T-cell (primary cell): ENCODE measurements around the gene RFC2. TPM values are rescaled to one million over a fixed set of nuclear protein-coding genes. Genes with fewer than 3 reads are reported as not detected.
"Not testable (repeated sequence)": the region's sequence is repeated elsewhere in the genome, so short reads cannot be mapped to it uniquely, and the experiment has no call there.

Experiments used
- ATAC-seq, 4 experiments: fragments of 200-7000 bp in 3 of 4; fragments of 150-1000 bp in 1 of 4; cut with Tn5 transposase; replicated peaks in 1 of 4; 1 replicate in 3 of 4; 2 replicates in 1 of 4; pipeline ENCODE4 v1.10.0; 2021; ENCODE audit warnings: moderate library complexity in 3 of 4, mild to moderate bottlenecking in 2 of 4, moderate number of reproducible peaks in 1 of 4
- CTCF ChIA-PET, 2 donors: fragments of 300-600 bp; sonication (Branson Sonifier 250); formaldehyde crosslinking; loops; one replicate each; lab custom pipeline; 2022; ENCODE audit warnings: antibody characterized with exemption in 2 of 2; lab: Charles Lee
- POLR2A ChIA-PET, 2 donors: fragments of 300-600 bp; sonication (Branson Sonifier 250); formaldehyde crosslinking; loops; one replicate each; lab custom pipeline; 2022; ENCODE audit warnings: antibody characterized with exemption in 2 of 2; lab: Charles Lee
- DNase-seq, 35 experiments: peaks; one replicate each; pipeline versions ENCODE4 v3.0.0 to v3.0.0-alpha.2; 2013 to 2023
- H3K27ac ChIP-seq: one replicate; pipeline ENCODE4 v1.5.1; 2013; ENCODE audit warnings: low read length
- H3K27me3 ChIP-seq, 2 experiments: replicated peaks in 1 of 2; 1 replicate in 1 of 2; 2 replicates in 1 of 2; pipeline versions ENCODE4 v1.6.1 to v1.7.0; 2013; ENCODE audit warnings: low read length in 1 of 2, mixed read lengths in 1 of 2; ENCODE audit not compliant: control insufficient read depth in 2 of 2, insufficient read depth in 2 of 2; ENCODE audit errors: extremely low read depth in 1 of 2
- H3K36me3 ChIP-seq, 2 donors: 1 replicate in 1 of 2; 2 replicates in 1 of 2; pipeline versions ENCODE4 v1.6.1 to v1.7.0; 2013; ENCODE audit warnings: low read length in 1 of 2; ENCODE audit not compliant: control insufficient read depth in 2 of 2, insufficient read depth in 1 of 2; ENCODE audit errors: extremely low read depth in 1 of 2
- H3K4me1 ChIP-seq, 2 experiments: 1 replicate in 1 of 2; 2 replicates in 1 of 2; pipeline versions ENCODE4 v1.6.1 to v1.7.0; 2013; ENCODE audit warnings: low read length in 2 of 2, mixed read lengths in 1 of 2; ENCODE audit not compliant: insufficient read depth in 2 of 2, control insufficient read depth in 1 of 2; ENCODE audit errors: extremely low read depth in 1 of 2
- H3K4me3 ChIP-seq, 2 donors: 1 replicate in 1 of 2; 2 replicates in 1 of 2; pipeline versions ENCODE4 v1.5.1 to v1.7.0; 2013; ENCODE audit warnings: mild to moderate bottlenecking in 2 of 2, low read length in 1 of 2, moderate library complexity in 1 of 2; ENCODE audit not compliant: control insufficient read depth in 1 of 2; ENCODE audit errors: extremely low read depth in 1 of 2
- H3K9me3 ChIP-seq: 2 replicates; pipeline ENCODE4 v1.7.0; 2013
- H3K27ac Mint-ChIP-seq, 2 donors: one replicate each; pipeline ENCODE4 v1.8.0; 2020 to 2021; ENCODE audit warnings: mild to moderate bottlenecking in 2 of 2, mixed read lengths in 2 of 2
- H3K27me3 Mint-ChIP-seq, 2 donors: one replicate each; pipeline ENCODE4 v1.8.0; 2021 to 2022; ENCODE audit warnings: mixed read lengths in 2 of 2
- H3K36me3 Mint-ChIP-seq: one replicate; pipeline ENCODE4 v1.8.0; 2021; ENCODE audit warnings: mixed read lengths
- H3K4me1 Mint-ChIP-seq, 3 donors: one replicate each; pipeline ENCODE4 v1.8.0; 2020 to 2022; ENCODE audit warnings: mixed read lengths in 3 of 3, mild to moderate bottlenecking in 1 of 3
- H3K4me3 Mint-ChIP-seq, 3 donors: one replicate each; pipeline ENCODE4 v1.8.0; 2020 to 2022; ENCODE audit warnings: mild to moderate bottlenecking in 3 of 3, mixed read lengths in 3 of 3, moderate library complexity in 3 of 3
- H3K9me3 Mint-ChIP-seq, 3 donors: one replicate each; pipeline ENCODE4 v1.8.0; 2020 to 2022; ENCODE audit warnings: mixed read lengths in 3 of 3
- WGBS: methylation state at CpG from one replicate; pipeline ENCODE4 v1.1.5; 2013; ENCODE audit warnings: missing lambda C conversion rate; ENCODE audit not compliant: insufficient coverage; 5-methylcytosine and 5-hydroxymethylcytosine counted together
- total RNA-seq, 35 experiments: library from RNA in 6 of 35; stranded (reverse) in 6 of 35; fragments of 120-200 nt in 1 of 35; gene quantifications; one replicate each; pipeline versions ENCODE4 v1.2.1 to v1.2.4 and lab custom pipeline; 2013 to 2026

Gene RFC2
- total RNA-seq, 5 donors from 2014 or later (not counting 1 experiment from before 2014, with no cell fraction given) = 13.3 to 17.6 (median 14.8) TPM

DNA sequence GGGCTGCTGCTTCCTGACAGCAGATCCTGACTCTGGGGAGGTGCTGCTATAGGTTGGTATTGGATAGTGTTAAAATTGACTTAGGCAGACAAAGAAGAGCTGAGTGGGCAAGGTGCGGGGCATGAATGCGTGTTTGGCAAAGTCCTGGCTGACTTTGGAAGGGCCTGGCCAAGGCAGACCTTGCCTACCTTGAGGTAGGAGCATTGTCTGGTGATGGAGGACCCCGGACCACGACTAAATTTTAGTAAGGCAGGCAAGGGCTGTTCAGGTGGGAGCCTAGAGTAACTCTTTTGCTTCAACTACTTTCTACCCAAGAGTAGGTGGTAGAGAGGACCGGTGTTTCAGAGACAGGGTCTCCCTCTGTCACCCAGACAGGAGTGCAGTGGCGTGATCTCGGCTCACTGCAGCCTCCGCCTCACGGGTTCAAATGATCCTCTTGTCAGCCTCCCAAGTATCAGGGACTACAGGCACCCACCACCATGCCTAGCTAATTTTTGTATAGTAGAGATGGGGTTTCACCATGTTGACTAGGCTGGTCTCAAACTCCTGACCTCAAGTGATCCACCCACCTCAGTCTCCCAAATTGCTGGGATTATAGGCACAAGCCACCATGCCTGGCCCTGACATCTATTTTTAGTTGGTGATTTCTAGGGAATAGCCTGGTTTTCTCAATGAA is 56.6 kb downstream of the RFC2 start:
- H3K4me3 Mint-ChIP-seq = no peak overlapping the region
- POLR2A ChIA-PET = interaction anchor here (0.6 kb wide), 2 partner anchors 45 to 386 kb away, joined by 5 to 10 read pairs; no protein-coding TSS in a partner anchor
- no peaks in the 10 kb centered on the region for H3K27me3 ChIP-seq
- H3K36me3 ChIP-seq = peaks cover 9 to 41% of the 10 kb centered on the region in 2 donors
- peak overlapping the region; percentile 16 to 61 for H3K27ac Mint-ChIP-seq
- peaks cover 8 to 15% (median 10%) of the 10 kb centered on the region in 3 donors for H3K4me1 Mint-ChIP-seq
- ATAC-seq (peak in 1 of 4 experiments; percentile 28), DNase-seq (no peak)
- H3K9me3 Mint-ChIP-seq = no peaks in the 10 kb centered on the region
- H3K9me3 ChIP-seq = no peaks in the 10 kb centered on the region
- H3K4me3 ChIP-seq = no peak overlapping the region
- H3K27me3 Mint-ChIP-seq = no peaks in the 10 kb centered on the region
- peaks cover 0 to 17% of the 10 kb centered on the region in 2 experiments for H3K4me1 ChIP-seq
- CTCF ChIA-PET = interaction anchor here (1.0 to 1.5 kb wide), 2 partner anchors 8 to 9 kb away, joined by 4 to 11 read pairs; no protein-coding TSS in a partner anchor
- 100% methylated on average over 2 of the region's 9 CpGs for WGBS
- no peak overlapping the region for H3K27ac ChIP-seq
- peaks cover 33% of the 10 kb centered on the region for H3K36me3 Mint-ChIP-seq

DNA sequence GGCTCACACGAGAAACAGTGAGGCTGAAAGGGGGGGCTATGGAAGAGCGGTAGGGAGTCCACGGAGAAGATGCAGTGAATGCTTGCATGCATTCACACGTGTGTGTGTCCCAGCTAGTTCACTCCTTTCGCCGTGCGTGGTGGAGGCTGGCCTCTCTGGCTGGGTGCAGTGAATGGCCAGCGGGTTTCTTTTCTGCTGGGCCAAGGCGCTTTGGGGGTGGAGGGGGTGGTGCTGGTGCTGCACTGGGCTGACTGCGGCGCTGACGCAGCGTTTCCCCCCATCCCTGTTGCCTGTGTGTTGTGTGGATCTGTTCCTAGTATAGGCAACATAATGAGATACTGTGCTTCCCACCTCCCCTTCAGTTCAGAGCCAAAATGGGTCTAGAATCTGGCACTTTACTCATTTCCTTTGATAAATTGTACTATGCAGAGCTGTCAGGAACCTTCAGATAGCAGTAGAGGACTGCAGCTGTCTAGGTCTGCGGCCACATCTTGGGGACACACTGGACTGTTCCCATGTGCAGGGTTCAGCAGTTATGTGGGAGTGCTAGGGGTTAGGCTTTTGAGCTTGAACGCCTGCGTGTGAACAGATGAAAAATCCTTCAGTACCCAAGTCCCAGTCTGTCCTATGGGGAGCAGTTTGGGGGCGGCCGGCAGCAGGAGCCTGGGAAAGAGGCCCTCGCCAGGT is 58.1 kb downstream of the RFC2 start:
- Histone ChIP-seq H3K36me3 (peaks cover 9 to 53% of the 10 kb centered on the region in 2 donors), H3K4me1 (peaks cover 0 to 17% of the 10 kb centered on the region in 2 experiments)
- Mint-ChIP-seq H3K4me1 (peaks cover 7 to 15% (median 10%) of the 10 kb centered on the region in 3 donors), H3K36me3 (peaks cover 36% of the 10 kb centered on the region), H3K4me3 (peak overlapping the region in 1 of 3 donors; percentile 54), H3K27ac (peak overlapping the region in 1 of 2 donors; percentile 74)
- H3K9me3 ChIP-seq, H3K27me3 Mint-ChIP-seq, H3K4me3 ChIP-seq, ATAC-seq, DNase-seq, H3K9me3 Mint-ChIP-seq, H3K27me3 ChIP-seq, H3K27ac ChIP-seq, CTCF ChIA-PET: not testable (repeated sequence)
- WGBS = no CpG with 5 or more reads among the region's 19 CpGs
- POLR2A ChIA-PET = interaction anchor here (0.5 to 0.6 kb wide), 2 partner anchors 21 to 23 kb away, joined by 3 to 4 read pairs; no protein-coding TSS in a partner anchor

GRCh38 chr7:74195139-74195860 is 58.9 kb downstream of the RFC2 start:
- H3K27me3 ChIP-seq, POLR2A ChIA-PET, H3K9me3 Mint-ChIP-seq, H3K27me3 Mint-ChIP-seq, H3K9me3 ChIP-seq, H3K4me3 ChIP-seq, CTCF ChIA-PET: not testable (repeated sequence)
- 46% methylated on average over 3 of the region's 23 CpGs for WGBS
- Histone ChIP-seq H3K27ac (peak overlapping the region; percentile 29), H3K4me1 (peaks cover 0 to 17% of the 10 kb centered on the region in 2 experiments), H3K36me3 (peaks cover 13 to 61% of the 10 kb centered on the region in 2 donors)
- Mint-ChIP-seq H3K4me3 (peak overlapping the region in 1 of 3 donors; percentile 54), H3K4me1 (peaks cover 7 to 15% (median 10%) of the 10 kb centered on the region in 3 donors), H3K36me3 (peaks cover 40% of the 10 kb centered on the region), H3K27ac (peak overlapping the region in 1 of 2 donors; percentile 76)
- peak in 1 of 35 experiments; percentile 23 for DNase-seq
- peak; percentile 25 to 63 (median 33) for ATAC-seq

DNA sequence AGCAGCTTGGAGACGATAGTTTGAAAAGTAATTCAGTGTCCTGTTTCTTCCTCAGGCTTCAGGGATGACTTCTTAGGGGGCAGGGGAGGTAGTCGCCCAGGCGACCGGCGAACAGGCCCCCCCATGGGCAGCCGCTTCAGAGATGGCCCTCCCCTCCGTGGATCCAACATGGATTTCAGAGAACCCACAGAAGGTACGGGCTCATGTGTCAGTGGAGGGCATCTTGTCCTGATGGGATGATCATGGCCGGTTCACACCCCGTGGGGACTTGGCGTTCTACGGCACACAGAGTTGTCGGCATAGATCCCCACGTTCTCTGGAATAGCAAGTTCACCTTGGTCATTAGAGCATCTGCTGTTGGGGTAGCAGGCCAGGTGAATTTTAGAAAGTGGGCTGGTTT is 59.5 kb downstream of the RFC2 start:
- Histone ChIP-seq H3K36me3 (peaks cover 14 to 67% of the 10 kb centered on the region in 2 donors), H3K27me3 (no peaks in the 10 kb centered on the region), H3K9me3 (no peaks in the 10 kb centered on the region), H3K4me1 (peaks cover 0 to 17% of the 10 kb centered on the region in 2 experiments), H3K27ac (peak overlapping the region; percentile 10), H3K4me3 (no peak overlapping the region)
- ChIA-PET POLR2A (interaction anchor here in 1 of 2 donors (1.7 kb wide), 1 partner anchor 19 kb away, joined by 8 read pairs; no protein-coding TSS in a partner anchor), CTCF (interaction anchor here in 1 of 2 donors (0.8 kb wide), 1 partner anchor 11 kb away, joined by 3 read pairs; no protein-coding TSS in a partner anchor)
- Mint-ChIP-seq H3K9me3 (no peaks in the 10 kb centered on the region), H3K4me1 (peaks cover 8 to 15% (median 10%) of the 10 kb centered on the region in 3 donors), H3K36me3 (peaks cover 45% of the 10 kb centered on the region), H3K4me3 (no peak overlapping the region), H3K27ac (peak overlapping the region; percentile 59 to 76), H3K27me3 (no peaks in the 10 kb centered on the region)
- 97% methylated on average over 13 of the region's 14 CpGs for WGBS
- ATAC-seq (no peak), DNase-seq (no peak)

DNA sequence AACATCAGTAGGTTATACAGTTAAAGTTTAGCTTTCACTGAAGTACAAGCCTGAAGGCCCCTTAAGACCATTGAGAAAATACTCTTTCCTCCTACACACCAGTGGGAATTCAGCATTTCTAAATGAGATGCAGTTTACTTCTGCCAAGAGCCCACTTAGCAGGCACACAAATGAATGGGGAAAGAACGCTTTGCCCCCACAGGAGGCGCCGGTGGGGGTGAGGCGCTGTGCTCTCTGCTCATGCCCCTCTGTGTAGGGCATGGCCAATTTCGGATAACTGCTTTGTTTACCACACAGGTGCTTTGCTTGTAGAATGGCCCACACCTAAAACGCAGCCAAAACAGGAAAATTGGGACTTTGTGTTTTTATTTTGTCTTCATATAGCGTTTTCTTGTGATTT is 60.3 kb downstream of the RFC2 start:
- POLR2A ChIA-PET = interaction anchor here (0.9 to 1.7 kb wide), 3 partner anchors 14 to 110 kb away, joined by 3 to 8 read pairs (median 6); partner anchors contain the start of gene LIMK1 (in 1 of the 2)
- DNase-seq (no peak), ATAC-seq (no peak)
- peaks cover 0 to 17% of the 10 kb centered on the region in 2 experiments for H3K4me1 ChIP-seq
- 87% methylated on average over 5 of the region's 7 CpGs for WGBS
- H3K4me1 Mint-ChIP-seq = peaks cover 10 to 16% (median 10%) of the 10 kb centered on the region in 3 donors
- no peak overlapping the region for H3K4me3 Mint-ChIP-seq
- CTCF ChIA-PET = interaction anchor here (0.7 to 1.2 kb wide), 4 partner anchors 10 to 171 kb away, joined by 3 to 8 read pairs (median 5); no protein-coding TSS in a partner anchor
- no peaks in the 10 kb centered on the region for H3K27me3 ChIP-seq
- H3K36me3 ChIP-seq = peaks cover 14 to 73% of the 10 kb centered on the region in 2 donors
- H3K36me3 Mint-ChIP-seq = peaks cover 51% of the 10 kb centered on the region
- H3K4me3 ChIP-seq = no peak overlapping the region
- H3K27ac Mint-ChIP-seq = no peak overlapping the region
- H3K27ac ChIP-seq = no peak overlapping the region
- no peaks in the 10 kb centered on the region for H3K9me3 ChIP-seq
- H3K9me3 Mint-ChIP-seq = no peaks in the 10 kb centered on the region
- no peaks in the 10 kb centered on the region for H3K27me3 Mint-ChIP-seq
